ENCODE results near the gene COBL.

The COBL gene

GRCh38 chr7:51140199-51141164, 176.1 kb downstream of the COBL start:
- no peak for DNase-seq

DNA sequence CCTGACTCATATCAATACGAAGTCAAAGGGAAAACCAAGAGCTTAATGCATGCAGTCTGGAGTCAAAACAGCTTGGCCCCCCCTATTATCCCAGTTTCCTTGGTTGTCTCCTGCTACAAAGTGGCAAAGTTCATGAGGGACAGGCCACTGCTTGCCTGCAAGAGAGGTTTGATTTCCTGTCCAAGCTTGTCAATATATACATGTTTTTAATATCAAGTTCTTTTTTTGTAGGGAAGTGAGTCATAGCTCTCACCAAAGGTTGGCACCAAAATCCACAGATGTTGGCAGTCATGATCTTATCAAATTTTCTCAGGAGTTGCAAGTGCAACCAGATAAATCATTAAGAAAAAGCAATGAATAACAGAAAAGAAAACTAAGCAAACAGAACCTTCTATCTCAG, 176.8 kb downstream of the COBL start:
- DNase-seq, result no peak

DNA sequence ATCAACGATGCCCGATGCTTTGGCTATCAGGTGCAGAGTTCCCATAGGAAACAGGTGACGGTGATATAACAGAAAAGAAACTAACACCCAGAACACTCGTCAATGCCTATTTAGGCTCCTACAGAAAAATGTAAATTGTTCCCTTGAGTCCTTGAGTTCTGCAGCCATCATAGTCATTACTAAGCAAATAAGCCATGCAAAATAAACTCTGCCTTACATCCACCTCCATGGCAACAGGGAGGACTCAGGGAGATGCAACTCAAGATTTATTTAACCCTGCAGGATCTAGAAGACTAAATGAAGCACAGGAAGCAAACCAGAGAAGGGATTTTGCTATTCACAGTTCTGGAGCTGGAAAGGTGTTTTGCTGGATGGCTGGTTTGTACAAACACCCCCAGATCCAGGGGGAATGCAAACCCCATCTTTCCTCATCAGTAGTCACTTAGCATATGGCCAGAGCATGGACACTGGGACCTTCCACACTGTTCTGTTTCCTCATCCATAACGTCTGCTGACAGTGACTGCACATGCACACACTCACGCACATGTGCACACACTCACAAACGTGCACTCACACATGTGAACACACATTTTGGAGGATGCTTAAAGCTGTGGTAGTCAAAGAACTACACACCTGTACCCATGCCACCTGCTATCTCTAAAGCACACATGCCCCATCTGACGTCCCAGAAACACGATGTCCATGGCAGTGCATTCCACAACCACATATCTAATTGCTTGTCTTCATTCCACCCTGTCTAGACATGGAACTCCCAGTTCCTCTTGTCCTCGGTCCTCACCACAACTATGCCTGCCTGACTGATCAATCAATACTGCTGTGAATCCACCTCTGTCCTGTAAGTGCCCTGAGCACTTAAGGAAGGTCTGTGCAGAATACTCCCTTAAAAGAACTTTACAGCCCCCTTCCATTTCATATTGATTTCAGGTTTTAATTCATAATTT, 178.2 kb downstream of the COBL start:
- no peak for DNase-seq

DNA sequence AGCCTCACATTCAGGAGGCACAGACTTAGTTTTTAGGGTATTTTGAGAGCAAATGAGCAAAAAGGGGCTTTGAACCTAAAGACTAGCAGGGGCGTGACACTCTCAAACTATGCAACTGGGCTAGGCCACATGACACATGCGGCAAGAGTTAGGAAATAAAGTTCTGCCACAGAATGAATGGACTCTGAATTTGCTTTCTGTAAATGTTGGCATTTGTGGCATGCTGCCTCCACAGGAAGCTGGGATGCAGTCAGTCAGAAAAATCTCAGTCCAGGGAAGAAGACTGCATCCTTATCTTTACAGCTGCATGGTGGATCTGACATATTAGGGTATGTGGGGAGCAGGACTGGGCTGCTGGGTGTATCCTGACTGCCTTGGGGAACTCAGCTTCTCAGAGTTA, 181.0 kb downstream of the COBL start:
- DNase-seq, result no peak

- no peak for DNase-seq
These were observed 182.6 kb downstream of the COBL start for GRCh38 chr7:51134013-51134441.

GRCh38 chr7:51132661-51133060, 183.9 kb downstream of the COBL start:
- no peak for DNase-seq

GRCh38 chr7:51129527-51130472, 186.8 kb downstream of the COBL start:
- no peak for DNase-seq

DNA sequence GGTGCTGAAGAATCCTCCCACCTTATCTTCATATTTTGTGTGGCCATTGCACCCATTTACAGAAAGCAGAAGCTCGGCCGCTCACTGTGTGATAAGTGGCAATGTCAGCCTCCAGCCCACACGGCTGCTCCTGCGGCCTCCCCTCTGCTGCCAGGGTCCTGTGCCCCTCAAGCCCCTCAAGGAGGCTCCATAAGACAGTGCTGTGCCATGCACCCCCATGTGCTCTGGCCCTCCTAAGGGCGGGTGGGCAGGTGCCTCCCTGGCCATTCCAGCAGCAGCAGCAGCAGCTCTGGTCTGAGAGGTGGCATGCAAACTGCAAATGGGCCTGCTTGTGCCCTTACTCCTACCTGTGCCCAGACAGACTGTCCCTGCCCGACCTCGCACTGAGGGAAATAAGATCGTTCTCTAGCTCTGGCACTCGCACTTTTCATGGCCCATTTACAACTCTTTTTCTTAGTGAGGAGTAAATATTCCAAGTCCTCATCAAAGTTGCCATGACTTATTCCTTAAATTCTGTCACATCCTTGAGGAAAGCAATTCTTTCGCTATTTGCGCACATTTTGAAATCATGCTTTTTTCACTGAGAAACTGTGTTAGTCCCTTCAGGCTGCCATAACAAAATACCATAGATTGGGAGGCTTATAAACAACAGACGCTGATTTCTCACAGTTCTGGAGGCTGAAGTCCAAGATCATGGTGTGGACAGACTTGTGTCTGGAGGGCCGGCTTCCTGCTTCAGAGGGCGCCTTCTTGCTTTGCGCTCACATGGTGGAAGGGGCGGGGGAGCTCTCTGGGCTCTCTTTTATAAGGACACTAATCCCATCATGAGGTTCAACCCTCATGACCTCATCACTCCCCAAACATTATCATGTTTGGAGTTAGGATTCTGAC, 187.8 kb downstream of the COBL start:
- no peak for DNase-seq

DNA sequence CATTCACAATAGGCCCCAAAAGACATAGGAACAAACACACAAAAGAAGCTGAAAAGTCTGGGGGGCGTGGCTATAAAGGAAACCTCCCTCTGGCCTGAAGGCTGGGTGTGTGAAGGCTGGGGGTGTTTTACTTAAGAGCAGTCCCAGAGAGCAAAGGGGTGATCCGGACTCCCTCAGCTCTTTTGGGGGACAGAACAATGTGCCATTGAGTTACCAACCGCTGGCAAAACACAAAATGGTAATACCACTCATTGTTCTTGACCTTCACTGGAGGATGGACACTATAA, 189.0 kb downstream of the COBL start:
- DNase-seq, result no peak

DNA sequence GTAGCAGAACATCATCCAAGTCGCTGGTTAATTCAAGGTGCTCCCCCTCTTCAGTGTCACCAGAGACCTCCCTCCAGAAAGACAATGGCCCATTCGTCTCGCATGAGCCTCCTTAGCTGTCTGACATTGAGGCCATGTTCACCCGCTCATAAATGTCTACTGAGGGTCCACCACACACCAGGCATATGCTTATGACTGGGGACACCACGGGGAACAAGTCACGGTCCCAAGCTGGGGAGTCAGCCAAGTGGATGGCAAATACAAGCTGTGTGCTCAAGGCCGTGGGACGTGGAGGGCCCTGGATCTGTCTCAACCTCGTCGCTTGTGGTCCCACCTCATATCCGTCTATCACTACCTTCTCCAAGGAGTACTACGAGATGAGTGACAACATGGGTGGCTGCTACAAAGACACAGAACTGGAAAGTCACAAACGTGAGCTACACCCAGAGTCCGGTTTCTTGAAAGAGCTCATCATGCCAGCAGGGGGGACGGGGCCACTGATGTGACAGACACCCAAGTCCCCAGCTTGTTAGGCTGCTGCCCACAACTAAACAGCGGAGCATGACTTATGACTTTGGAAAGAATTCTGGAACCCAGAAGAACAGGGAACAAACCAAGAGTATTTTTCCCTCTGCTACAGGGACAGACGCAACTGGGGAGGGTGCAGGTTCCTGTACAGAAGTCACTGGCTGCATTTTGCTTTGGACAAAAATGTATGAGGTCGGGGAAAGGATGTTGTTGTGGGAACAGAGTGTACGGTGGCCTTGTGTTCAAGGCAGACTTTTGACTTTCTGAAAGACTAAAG, 189.6 kb downstream of the COBL start:
- DNase-seq, result no peak

DNA sequence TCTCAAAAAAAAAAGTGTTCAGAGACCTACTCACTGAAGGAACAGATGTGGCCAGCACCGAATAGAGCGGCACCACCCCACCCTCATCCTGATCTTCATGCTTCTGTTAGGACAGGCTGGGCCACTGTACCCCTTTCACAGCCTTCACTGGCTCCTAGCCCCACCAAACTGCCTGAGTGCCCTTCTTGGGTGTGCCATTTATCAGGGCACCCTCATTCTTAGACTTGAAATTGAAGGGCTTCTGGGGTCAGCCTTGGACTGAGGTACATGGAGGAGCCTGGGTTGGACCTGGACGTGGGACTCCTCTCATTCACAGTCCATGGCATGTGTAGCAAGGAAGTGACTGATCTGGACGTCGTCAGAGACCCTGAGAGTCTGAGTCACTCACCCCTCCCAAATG, 190.3 kb downstream of the COBL start:
- DNase-seq, result no peak

DNA sequence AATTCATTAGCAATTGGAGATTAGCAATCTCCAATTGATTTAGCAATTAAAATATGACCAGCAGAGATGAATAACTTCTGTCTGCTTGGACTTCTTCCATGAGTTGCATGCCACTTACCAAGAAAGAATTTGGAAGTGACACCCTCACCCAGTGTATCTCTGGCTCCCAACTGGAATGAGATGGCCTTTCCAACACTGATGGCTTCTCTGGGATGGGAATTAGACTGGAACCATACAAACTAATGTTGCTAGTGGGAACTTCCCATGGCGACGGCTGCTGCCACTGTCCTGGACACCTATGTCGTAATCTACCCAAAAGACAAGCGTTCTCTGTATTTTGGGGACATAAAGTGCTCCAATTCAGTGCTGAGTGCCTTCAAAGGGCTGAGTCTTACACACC, 192.3 kb downstream of the COBL start:
- no peak for DNase-seq

- no peak for DNase-seq
These were observed 193.1 kb downstream of the COBL start for GRCh38 chr7:51123322-51124019.

DNA sequence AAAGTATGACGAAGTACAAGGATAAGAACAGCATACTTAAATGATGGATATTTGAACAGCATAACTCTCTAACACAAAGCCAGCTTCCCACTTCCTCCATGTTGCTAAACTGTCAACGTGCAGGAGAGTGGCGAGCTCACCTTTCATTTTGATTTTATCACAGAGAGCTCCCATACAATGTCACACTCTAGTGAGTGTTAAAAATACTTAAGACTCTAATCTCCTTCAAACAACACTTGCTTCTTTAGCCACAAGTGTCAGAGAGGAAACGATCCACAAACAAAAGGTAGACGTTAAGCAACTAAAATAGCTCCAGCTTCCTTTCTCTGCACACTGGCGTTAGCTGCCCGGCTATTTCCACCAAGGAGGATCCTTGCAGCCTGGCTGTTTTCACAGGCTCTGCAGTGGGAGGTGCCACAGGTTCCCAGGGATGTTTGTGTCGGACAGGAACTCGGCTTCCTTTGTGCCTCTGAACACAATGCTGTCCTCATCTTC, 194.6 kb downstream of the COBL start:
- DNase-seq, result no peak

GRCh38 chr7:51121036-51121790, 195.4 kb downstream of the COBL start:
- DNase-seq, result no peak

GRCh38 chr7:51118628-51119027, 198.0 kb downstream of the COBL start:
- no peak for DNase-seq

DNA sequence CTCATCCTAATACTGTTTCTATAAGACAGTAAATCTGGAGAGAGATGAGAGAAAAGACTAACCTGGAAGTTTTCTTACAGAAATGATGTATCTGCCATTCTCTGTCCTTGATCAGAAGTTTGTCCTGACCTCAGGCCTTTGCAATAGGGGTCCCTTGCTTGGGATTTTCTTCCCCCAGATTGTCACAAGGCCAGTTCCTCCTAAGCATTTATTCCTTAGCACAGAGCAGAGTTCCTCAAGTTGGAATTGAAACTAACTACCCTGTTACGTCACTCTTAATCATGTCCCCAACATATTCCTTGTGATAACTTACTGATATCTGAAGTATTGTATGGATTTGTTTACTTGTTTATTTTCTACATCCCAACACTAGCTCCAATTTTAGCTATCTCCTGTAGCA, 202.1 kb downstream of the COBL start:
- DNase-seq, result no peak

DNA sequence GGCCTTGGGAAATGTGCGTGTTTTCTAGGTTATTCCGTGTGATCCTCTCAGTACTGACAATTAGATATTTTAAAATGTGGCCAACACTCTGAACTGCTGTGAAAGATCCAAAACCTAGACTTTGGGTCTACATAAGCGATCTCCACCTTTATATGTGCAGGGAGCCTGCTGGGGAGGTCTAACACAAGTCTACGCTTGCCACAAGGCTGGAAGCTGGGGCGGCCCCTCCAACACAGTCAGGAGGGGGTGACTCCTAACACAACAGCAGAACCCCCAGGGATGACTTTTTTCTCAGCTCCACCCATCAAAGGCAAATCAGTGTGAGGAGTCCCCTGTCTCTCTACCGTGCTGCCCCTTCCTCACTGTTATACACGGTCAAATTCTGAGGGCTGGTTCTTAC, 202.6 kb downstream of the COBL start:
- DNase-seq, result no peak

GRCh38 chr7:51113560-51113959, 203.0 kb downstream of the COBL start:
- no peak for DNase-seq
